GM23338 (cell line): ENCODE results near the gene SORCS2. TPM values are rescaled to one million over a fixed set of nuclear protein-coding genes. Genes with fewer than 3 reads are reported as not detected.

Experiments
- ATAC-seq: fragments of 200-7000 bp; cut with Tn5 transposase; 3 replicates; pipeline ENCODE4 v1.9.1; 2020
- DNase-seq: peaks from one replicate; pipeline ENCODE4 v3.0.0-alpha.2; 2015; ENCODE audit warnings: low spot score
- H2AFZ ChIP-seq: fragments of 200-600 bp; sonication (generic); 2 replicates; pipeline ENCODE4 v1.8.0; 2016; ENCODE audit warnings: antibody characterized with exemption, mild to moderate bottlenecking, moderate library complexity
- H3F3A ChIP-seq: fragments of 200-600 bp; sonication (generic); replicated peaks from 2 replicates; pipeline ENCODE4 v1.8.0; 2017; ENCODE audit warnings: antibody characterized with exemption, mixed run types, low read depth
- H3K27ac ChIP-seq: fragments of 200-600 bp; sonication (generic); 2 replicates; pipeline ENCODE4 v1.6.1; 2016; ENCODE audit warnings: low read depth
- H3K27me3 ChIP-seq: fragments of 200-600 bp; sonication (generic); 2 replicates; pipeline ENCODE4 v1.8.0; 2016; ENCODE audit warnings: mild to moderate bottlenecking, mixed run types, moderate library complexity; ENCODE audit not compliant: insufficient read depth
- H3K36me3 ChIP-seq: fragments of 200-600 bp; sonication (generic); 2 replicates; pipeline ENCODE4 v1.8.0; 2016; ENCODE audit warnings: mild to moderate bottlenecking; ENCODE audit not compliant: insufficient read depth
- H3K4me1 ChIP-seq: fragments of 200-600 bp; sonication (generic); 2 replicates; pipeline ENCODE4 v1.8.0; 2016; ENCODE audit warnings: mild to moderate bottlenecking, moderate library complexity; ENCODE audit not compliant: insufficient read depth
- H3K4me2 ChIP-seq: fragments of 200-600 bp; sonication (generic); 2 replicates; pipeline ENCODE4 v1.7.1; 2017; ENCODE audit warnings: mixed run types
- H3K4me3 ChIP-seq: fragments of 200-600 bp; sonication (generic); 2 replicates; pipeline ENCODE4 v1.6.1; 2016; ENCODE audit warnings: mixed run types
- H3K79me2 ChIP-seq: fragments of 200-600 bp; sonication (generic); replicated peaks from 2 replicates; pipeline ENCODE4 v1.8.0; 2017; ENCODE audit warnings: mild to moderate bottlenecking; ENCODE audit not compliant: insufficient read depth
- H3K9me2 ChIP-seq: fragments of 200-600 bp; sonication (generic); 2 replicates; pipeline ENCODE4 v1.8.0; 2017; ENCODE audit not compliant: insufficient read depth
- H4K20me1 ChIP-seq: fragments of 200-600 bp; sonication (generic); replicated peaks from 2 replicates; pipeline ENCODE4 v1.8.0; 2017; ENCODE audit warnings: mild to moderate bottlenecking; ENCODE audit not compliant: insufficient read depth
- H3K27ac Mint-ChIP-seq: 2 replicates; pipeline ENCODE4 v1.8.0; 2020; ENCODE audit warnings: inconsistent platforms, mild to moderate bottlenecking, moderate library complexity, mixed read lengths
- H3K27me3 Mint-ChIP-seq: 3 replicates; pipeline ENCODE4 v1.8.0; 2022; ENCODE audit warnings: low read depth, mild to moderate bottlenecking, moderate library complexity, mixed read lengths, inconsistent platforms; ENCODE audit not compliant: insufficient read depth, poor library complexity
- H3K36me3 Mint-ChIP-seq: 3 replicates; pipeline ENCODE4 v1.8.0; 2021; ENCODE audit warnings: low read depth, mild to moderate bottlenecking, inconsistent platforms, moderate library complexity, mixed read lengths
- H3K4me1 Mint-ChIP-seq: 3 replicates; pipeline ENCODE4 v1.8.0; 2020; ENCODE audit warnings: mild to moderate bottlenecking, inconsistent platforms, mixed read lengths
- H3K4me3 Mint-ChIP-seq: 3 replicates; pipeline ENCODE4 v1.8.0; 2021; ENCODE audit warnings: moderate library complexity, mild to moderate bottlenecking, inconsistent platforms, mixed read lengths
- H3K9me3 Mint-ChIP-seq: 3 replicates; pipeline ENCODE4 v1.8.0; 2020; ENCODE audit warnings: moderate library complexity, mild to moderate bottlenecking, inconsistent platforms, mixed read lengths
- CTCF ChIP-seq, 2 experiments: fragments of 200-600 bp in 1 of 2; sonication (generic) in 1 of 2; conservative IDR thresholded peaks; 2 replicates each; pipeline versions ENCODE4 v1.5.1 to v1.6.1; 2016 to 2017; ENCODE audit warnings: antibody characterized with exemption in 2 of 2, low read depth in 2 of 2, mild to moderate bottlenecking in 2 of 2, moderate library complexity in 1 of 2
- EZH2 ChIP-seq: fragments of 200-600 bp; sonication (generic); IDR thresholded peaks from one replicate; pipeline ENCODE4 v1.8.0; 2017; ENCODE audit warnings: antibody characterized with exemption, mild to moderate bottlenecking, low read depth; ENCODE audit not compliant: unreplicated experiment
- JUNB ChIP-seq: IDR thresholded peaks from one replicate; pipeline ENCODE4 v1.6.1; 2016; ENCODE audit warnings: antibody characterized with exemption; ENCODE audit not compliant: unreplicated experiment
- POLR2AphosphoS5 ChIP-seq: IDR thresholded peaks from 2 replicates; pipeline ENCODE4 v1.6.1; 2016; ENCODE audit warnings: antibody characterized with exemption, low read depth
- ZNF114 ChIP-seq: fragments of 250-450 bp; sonication (Bioruptor Pico); IDR thresholded peaks from 2 replicates; pipeline ENCODE4 v1.5.0; 2020; ENCODE audit warnings: mild to moderate bottlenecking, moderate library complexity
- ZNF331 ChIP-seq: fragments of 250-450 bp; sonication (Bioruptor Pico); IDR thresholded peaks from 2 replicates; pipeline ENCODE4 v1.5.0; 2020; ENCODE audit warnings: low read depth, mild to moderate bottlenecking, moderate library complexity
- polyA plus RNA-seq: library from polyadenylated mRNA; unstranded; fragments of >200 nt; fragmentation: Nextera tagmentation; extraction: Ambion mirVana; gene quantifications from 2 replicates; pipeline ENCODE4 v1.2.1, GENCODE V29; 2016
- total RNA-seq: library from RNA; depleted of rRNA; stranded (reverse); fragments of >200 nt; shearing (Covaris generic); gene quantifications from 2 replicates; pipeline ENCODE4 v1.2.3, GENCODE V29; 2014
- TF ChIP-seq, protein P1 (sequence below): IDR thresholded peaks from one replicate; pipeline ENCODE4 v1.6.1; 2018; ENCODE audit warnings: antibody characterized with exemption; ENCODE audit not compliant: unreplicated experiment

SORCS2 gene
- total and polyA plus RNA-seq, 2 experiments from 2014 or later, result 0.47 to 2.4 TPM

GRCh38 chr4:7434766-7435150, 242.4 kb downstream of the SORCS2 start, which contains the start of gene PSAPL1:
Gene PSAPL1 (minus strand): TSS chr4:7434930. CDS start chr4:7434879, 51 bp downstream.
- H3K9me2 ChIP-seq, result no peaks in the 10 kb centered on the region
- H3K4me1 ChIP-seq, result peaks cover 9% of the 10 kb centered on the region; the same call in 1 of the 2 replicates
- no peaks in the 10 kb centered on the region for H3K79me2 ChIP-seq
- 0 out of 3 replicates have a peak, but pooled peaks cover 3% of the 10 kb centered on the region for H3K36me3 Mint-ChIP-seq
- peak; percentile 38 for DNase-seq
- no peak within 1 kb of the TSS for H2AFZ ChIP-seq
- H4K20me1 ChIP-seq, result no peaks in the 10 kb centered on the region
- no peaks in the 10 kb centered on the region for H3K27me3 ChIP-seq
- no peak within 1 kb of the TSS for H3K4me3 ChIP-seq
- no peaks in the 10 kb centered on the region for H3F3A ChIP-seq
- no peak within 1 kb of the TSS for H3K4me3 Mint-ChIP-seq
- no peak within 1 kb of the TSS; the same call in 1 of the 2 replicates for H3K27ac Mint-ChIP-seq
- ATAC-seq, result peak; percentile 82
- TF ChIP-seq ZNF114 (CRISPR knock-in tag), result no peak
- TF ChIP-seq EZH2, result no peak
- no peak for TF ChIP-seq ZNF331 (CRISPR knock-in tag)
- TF ChIP-seq, protein P1, sequence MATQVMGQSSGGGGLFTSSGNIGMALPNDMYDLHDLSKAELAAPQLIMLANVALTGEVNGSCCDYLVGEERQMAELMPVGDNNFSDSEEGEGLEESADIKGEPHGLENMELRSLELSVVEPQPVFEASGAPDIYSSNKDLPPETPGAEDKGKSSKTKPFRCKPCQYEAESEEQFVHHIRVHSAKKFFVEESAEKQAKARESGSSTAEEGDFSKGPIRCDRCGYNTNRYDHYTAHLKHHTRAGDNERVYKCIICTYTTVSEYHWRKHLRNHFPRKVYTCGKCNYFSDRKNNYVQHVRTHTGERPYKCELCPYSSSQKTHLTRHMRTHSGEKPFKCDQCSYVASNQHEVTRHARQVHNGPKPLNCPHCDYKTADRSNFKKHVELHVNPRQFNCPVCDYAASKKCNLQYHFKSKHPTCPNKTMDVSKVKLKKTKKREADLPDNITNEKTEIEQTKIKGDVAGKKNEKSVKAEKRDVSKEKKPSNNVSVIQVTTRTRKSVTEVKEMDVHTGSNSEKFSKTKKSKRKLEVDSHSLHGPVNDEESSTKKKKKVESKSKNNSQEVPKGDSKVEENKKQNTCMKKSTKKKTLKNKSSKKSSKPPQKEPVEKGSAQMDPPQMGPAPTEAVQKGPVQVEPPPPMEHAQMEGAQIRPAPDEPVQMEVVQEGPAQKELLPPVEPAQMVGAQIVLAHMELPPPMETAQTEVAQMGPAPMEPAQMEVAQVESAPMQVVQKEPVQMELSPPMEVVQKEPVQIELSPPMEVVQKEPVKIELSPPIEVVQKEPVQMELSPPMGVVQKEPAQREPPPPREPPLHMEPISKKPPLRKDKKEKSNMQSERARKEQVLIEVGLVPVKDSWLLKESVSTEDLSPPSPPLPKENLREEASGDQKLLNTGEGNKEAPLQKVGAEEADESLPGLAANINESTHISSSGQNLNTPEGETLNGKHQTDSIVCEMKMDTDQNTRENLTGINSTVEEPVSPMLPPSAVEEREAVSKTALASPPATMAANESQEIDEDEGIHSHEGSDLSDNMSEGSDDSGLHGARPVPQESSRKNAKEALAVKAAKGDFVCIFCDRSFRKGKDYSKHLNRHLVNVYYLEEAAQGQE, result no peak
- no peak for TF ChIP-seq JUNB
- no peak within 1 kb of the TSS for H3K27ac ChIP-seq
- H3K9me3 Mint-ChIP-seq, result peaks cover 10% of the 10 kb centered on the region; the same call in 2 of the 3 replicates
- peaks cover 15% of the 10 kb centered on the region for H3K27me3 Mint-ChIP-seq
- H3K36me3 ChIP-seq, result no peaks in the 10 kb centered on the region
- peaks cover 22% of the 10 kb centered on the region for H3K4me1 Mint-ChIP-seq
- H3K4me2 ChIP-seq, result no peak within 1 kb of the TSS

DNA sequence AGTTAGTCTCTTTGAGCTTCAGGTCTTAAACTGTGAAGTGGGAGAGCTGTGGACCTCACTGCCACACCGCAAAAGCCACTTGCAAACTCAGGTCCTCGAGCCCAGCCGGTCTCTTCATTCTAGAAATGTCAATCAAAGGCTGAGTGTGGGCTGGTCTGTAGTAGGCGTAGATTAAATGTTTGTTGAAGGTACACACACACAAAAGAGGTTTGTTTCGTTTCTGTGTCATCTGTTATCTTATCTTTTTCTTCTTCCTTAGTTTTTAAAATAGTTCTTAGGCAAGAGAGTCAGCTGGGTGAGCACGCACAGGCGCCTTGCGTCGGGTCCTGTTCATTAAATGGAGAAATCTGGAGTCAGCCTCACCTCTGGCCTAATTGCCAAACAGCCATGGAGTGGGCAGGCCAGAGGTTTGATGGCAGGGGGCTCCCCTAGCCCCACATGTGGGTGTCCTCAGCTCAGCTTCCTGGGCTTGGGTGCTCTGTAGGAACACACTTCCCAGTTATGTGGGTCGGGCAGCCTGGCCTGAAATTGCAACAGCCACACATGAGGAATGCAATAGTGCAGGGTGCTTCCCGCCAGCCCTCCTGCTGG, 243.2 kb downstream of the SORCS2 start:
- no peaks in the 10 kb centered on the region for H3K79me2 ChIP-seq
- ATAC-seq, result no peak
- Mint-ChIP-seq H3K27ac (no peak overlapping the region; the same call in 1 of the 2 replicates), H3K9me3 (peaks cover 14% of the 10 kb centered on the region; the same call in 2 of the 3 replicates), H3K36me3 (0 out of 3 replicates have a peak, but pooled peaks cover 3% of the 10 kb centered on the region), H3K4me1 (peaks cover 14% of the 10 kb centered on the region; the same call in 2 of the 3 replicates), H3K27me3 (peaks cover 14% of the 10 kb centered on the region), H3K4me3 (no peak overlapping the region)
- H3K9me2 ChIP-seq, result no peaks in the 10 kb centered on the region
- H3K4me2 ChIP-seq, result no peak overlapping the region
- H3K27ac ChIP-seq, result no peak overlapping the region
- DNase-seq, result no peak
- peaks cover 1% of the 10 kb centered on the region; the same call in 1 of the 2 replicates for H3K4me1 ChIP-seq
- no peaks in the 10 kb centered on the region for H3K27me3 ChIP-seq
- no peaks in the 10 kb centered on the region for H3K36me3 ChIP-seq
- no peak overlapping the region for H3K4me3 ChIP-seq
- no peaks in the 10 kb centered on the region for H4K20me1 ChIP-seq
- no peak overlapping the region for H2AFZ ChIP-seq
- H3F3A ChIP-seq, result no peaks in the 10 kb centered on the region
- no peak for TF ChIP-seq CTCF (conservative IDR thresholded peaks at IDR 0.05; ENCODE audit: low read depth in 2 of 2)
- TF ChIP-seq POLR2AphosphoS5, result no peak
- TF ChIP-seq ZNF331 (CRISPR knock-in tag), result no peak
- TF ChIP-seq, protein P1, result no peak
